Measurements from ENCODE around the gene FOXO3. TPM values are rescaled to one million over a fixed set of nuclear protein-coding genes. Genes with fewer than 3 reads are reported as not detected.

The FOXO3 gene
- total RNA-seq, 1 donor from 2014 or later = 56.0 TPM

- no peak for DNase-seq
These were observed 125.3 kb downstream of the FOXO3 start for GRCh38 chr6:108685970-108686369.

- no peak for DNase-seq
These were observed 126.2 kb downstream of the FOXO3 start for GRCh38 chr6:108686896-108687295.

GRCh38 chr6:108687921-108688320, 127.2 kb downstream of the FOXO3 start:
- no peak for DNase-seq

DNA sequence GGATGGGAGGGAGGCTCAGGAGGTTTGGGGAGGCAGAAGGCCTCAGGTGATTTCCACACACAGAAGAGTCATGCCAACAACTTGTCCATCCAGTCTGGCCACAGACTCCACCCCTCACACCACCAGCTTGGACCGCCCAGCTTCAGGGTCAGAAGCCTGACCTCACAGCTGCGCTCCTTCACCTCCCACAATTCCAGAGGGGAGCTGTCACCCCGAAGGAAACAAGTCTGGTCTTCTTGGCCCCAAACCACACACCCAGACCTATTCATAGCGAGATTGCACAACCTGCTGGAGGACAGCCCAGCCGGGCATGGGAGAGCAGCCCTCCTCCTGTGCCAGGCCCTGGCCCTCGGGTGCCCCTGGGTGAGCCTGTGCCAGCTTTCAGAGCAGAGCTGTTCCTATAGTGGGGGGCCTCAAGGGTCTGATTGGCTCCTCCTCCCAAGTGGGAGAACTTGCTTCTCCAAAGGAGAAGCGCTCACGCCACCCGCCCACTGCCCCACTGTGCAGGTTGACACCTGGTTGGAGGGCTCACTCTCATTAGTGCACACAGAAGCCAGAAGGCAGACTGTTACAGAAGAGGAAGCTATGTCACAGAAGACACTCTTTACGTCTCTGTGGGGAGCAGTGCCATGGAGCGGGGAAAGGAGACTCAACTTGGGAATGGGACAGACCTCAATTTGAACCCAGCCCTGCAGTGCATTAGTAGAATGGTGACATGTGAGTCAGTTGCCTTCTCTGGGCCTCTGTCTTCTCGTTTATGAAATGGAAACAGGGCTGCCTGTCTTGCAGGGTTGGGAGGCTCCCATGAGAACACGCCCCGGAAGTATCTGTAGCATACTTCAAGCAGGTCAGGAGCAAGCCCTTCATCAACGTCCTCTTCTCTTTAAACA, 128.8 kb downstream of the FOXO3 start:
- DNase-seq = no peak

- DNase-seq = no peak
These were observed 129.8 kb downstream of the FOXO3 start for GRCh38 chr6:108690326-108691049.

GRCh38 chr6:108693430-108694154, 132.9 kb downstream of the FOXO3 start:
- no peak for DNase-seq

- no peak for DNase-seq
These were observed 134.1 kb downstream of the FOXO3 start for GRCh38 chr6:108694816-108695215.

- DNase-seq = no peak
These were observed 136.9 kb downstream of the FOXO3 start for GRCh38 chr6:108697561-108698161.

DNA sequence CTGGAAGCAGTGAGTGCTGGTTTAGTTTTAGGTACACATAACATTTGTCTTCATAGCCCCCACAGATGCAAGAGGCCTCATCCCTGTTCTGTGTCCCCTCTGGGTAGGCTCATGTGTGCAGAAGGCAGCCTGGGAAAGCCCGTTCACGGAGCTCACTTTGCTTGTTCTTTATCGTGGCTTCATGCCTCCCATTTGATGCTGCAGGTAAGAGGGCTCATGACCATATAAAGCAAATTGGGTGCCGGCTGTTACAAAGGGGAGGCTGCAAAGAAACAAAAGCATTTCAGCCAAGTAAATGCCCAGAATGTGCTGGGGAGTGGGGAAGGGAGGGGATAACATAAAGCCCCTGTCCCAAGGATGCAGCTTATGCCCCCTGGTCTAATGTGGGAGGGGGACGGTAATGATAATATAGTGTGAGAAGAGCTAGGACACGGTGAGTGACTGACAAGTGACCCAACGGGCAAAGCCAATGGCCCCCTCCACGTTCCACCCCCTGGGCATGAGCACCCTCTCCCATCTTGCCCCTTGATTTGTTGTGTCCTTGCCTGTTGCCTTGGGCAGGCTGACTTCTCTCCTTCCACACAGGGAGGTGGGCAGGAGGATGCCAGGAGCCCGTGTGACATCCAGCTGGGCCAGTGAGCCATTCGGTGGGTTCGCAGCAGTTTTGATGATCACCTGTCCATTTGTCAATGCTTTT, 138.0 kb downstream of the FOXO3 start:
- DNase-seq = no peak

DNA sequence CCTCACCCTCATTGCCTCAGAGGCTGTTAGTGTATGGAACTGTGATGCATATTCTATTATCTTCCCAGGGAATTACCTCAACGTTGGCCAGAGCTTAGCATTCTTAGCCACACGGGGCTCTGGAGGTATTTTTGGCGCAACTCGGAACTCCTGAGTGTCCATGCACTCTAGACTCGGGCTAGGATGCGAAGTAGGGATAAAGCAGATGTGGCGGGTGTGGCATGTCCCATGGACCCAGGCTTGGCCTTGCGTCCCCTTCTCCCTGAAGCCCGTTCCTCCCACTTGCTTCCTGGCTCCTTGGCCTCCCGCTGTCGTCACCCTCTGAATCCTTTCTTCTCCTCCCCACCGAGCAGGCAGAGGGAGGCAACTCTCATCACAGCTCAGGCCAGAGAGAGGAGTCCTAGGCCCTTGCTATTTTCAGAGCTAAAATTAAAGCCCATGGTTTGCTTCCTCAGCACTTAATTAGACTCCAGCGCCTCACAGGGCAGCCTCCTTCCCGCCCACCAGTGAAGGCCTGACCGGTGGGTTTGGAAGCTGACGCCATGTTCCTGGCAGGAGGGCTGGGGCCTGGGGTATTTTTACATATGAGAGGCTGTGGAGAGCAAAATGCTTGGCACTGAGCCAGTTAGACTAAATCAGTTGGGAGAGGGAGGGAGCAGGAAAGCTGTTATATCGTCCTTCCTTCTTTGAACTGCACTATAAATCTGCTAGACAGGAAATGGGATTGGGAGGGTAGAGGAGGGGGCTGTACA, 138.7 kb downstream of the FOXO3 start:
- no peak for DNase-seq

DNA sequence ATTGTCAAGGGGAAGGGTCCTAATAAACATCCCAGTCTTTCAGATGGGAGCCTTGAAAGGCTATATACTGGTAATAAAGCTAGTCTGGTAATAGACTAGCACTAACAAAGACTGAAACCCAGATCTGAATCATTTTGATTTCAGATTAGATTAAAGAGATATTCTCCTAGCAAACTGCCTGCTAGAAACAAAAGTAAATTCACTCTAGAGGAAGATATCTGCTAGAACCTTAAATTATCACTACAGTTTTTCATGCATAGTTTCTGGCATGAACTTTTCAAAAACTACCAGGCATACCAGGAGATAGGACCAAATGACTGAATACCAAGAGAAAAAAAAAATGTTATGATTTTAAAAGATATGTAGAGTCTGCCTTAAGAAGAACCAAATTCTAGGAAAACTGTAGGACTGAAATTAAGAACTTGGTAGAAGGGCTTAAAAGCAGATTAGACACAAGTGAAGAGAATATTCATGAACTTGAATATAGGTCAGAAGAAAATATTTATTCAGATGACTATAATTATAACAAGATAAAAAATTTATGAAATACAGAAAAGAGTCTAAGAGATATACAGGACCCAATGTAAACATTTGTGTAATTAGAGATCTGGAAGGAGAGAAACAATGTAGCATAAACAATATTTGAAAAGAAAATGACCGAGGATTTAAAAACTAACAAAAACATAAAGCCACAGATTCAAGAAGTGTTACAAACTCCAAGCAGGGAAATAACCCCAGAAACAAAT, 141.6 kb downstream of the FOXO3 start:
- no peak for DNase-seq

- DNase-seq = no peak
These were observed 145.9 kb downstream of the FOXO3 start for GRCh38 chr6:108706649-108707048.

GRCh38 chr6:108707328-108707976, 146.7 kb downstream of the FOXO3 start:
- no peak for DNase-seq

DNA sequence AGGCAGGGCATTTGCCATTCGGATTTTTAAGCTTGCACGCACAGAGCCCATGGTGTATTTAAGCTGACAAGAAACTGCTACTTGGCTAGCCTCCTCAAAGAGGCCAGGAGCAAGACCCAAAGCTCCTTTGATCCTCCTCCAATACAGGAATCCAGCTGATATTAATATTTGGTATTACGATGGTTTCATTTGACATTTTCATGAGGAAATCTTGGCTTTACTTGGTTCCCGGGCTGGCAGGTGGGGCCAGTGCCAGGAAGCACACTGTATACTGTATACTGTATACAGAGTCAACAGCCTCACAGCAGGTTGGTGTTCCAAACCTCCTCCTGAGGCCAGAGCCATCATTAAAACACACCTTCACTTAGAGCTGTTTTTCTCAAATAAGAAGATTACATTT, 149.3 kb downstream of the FOXO3 start:
- no peak for DNase-seq

GRCh38 chr6:108710551-108710950, 149.8 kb downstream of the FOXO3 start:
- no peak for DNase-seq

DNA sequence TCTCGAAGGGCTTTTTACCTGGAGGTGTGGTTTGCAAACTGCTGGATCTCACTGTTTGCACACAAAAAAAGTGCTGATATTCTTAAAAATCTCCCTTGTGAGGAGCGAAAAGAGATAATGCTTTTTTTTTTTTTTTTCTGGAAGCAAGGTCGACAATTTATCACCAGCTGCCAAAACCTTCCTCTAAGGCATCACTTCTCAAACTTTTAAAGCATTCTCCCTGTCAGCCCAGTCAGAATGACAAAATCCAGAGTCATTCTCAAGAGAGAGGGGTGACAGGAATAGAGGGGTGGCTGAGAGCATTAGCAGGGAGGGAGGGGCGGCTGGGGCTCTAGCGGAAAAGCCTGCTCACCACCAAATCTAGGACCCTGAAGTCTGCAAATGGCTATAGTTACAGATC, 150.4 kb downstream of the FOXO3 start:
- no peak for DNase-seq

GRCh38 chr6:108711826-108712225, 151.1 kb downstream of the FOXO3 start:
- no peak for DNase-seq

DNA sequence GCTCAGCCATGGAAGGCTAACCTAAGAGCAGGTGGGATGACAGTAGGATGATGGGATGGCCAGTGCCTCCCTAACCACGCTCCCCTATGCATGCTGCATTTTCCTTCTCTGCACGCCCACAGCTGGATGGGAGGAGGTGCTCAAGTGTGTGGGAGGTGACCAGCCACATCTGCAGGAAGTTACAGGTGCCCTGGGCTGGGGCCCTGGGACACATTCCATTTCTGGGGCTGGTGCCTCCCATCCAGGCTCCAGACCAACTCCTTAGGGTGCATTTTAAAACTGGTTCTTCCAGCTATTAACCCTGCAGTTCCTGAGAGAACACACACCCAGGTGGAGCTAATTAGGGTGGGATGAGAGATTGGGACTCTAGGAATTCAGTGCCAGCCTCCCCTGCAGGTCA, 152.2 kb downstream of the FOXO3 start:
- no peak for DNase-seq

DNA sequence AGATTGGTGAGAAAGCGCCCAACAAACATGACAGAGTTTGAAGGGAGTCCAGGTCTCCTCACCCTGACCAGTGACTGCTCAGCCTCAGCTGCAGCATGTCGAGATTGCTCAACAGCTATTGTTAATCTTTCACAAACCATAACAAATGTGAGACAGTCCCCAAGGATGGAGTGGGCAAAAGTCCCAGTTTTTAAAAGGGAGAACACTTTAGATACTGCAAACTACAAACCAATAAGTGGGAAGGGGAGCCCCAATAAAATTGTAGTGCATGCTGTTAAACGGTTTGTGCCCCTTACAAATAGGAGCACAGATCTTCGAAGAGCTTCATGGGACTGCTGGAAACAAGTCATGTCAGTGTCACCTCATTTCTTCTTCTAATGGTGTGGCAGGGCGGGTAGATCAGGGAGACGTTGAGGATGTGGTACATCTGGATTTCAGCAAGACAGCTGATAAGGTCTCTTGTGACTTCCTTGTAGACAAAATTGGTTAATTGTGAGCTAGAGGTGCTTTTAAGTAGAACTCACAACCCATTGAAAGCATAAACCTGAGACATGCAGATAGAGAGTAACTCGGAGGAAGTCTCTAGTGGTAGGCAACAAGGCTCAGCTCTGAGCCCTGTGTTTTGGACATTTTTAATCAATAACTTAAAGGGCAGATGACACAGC, 153.5 kb downstream of the FOXO3 start:
- no peak for DNase-seq

All from occipital lobe (tissue), 2 donors.